Fibroblast of lung (primary cell): ENCODE results near the gene STARD13. TPM values are rescaled to one million over a fixed set of nuclear protein-coding genes. Genes with fewer than 3 reads are reported as not detected.

Source experiments
- DNase-seq, 2 donors: peaks; one replicate each; pipeline versions ENCODE4 v3.0.0 to v3.0.0-alpha.2; 2010; ENCODE audit warnings: low read depth in 2 of 2
- H2AFZ ChIP-seq: 2 replicates; pipeline ENCODE4 v1.5.1; 2012; ENCODE audit warnings: low read length, control low read depth, inconsistent platforms
- H3K27ac ChIP-seq: 2 replicates; pipeline ENCODE4 v1.5.1; 2011; ENCODE audit warnings: low read length, control low read depth; ENCODE audit not compliant: insufficient read depth
- H3K27me3 ChIP-seq: 2 replicates; pipeline ENCODE4 v1.5.1; 2011; ENCODE audit warnings: mild to moderate bottlenecking, low read length; ENCODE audit not compliant: control insufficient read depth, insufficient read depth
- H3K36me3 ChIP-seq: 2 replicates; pipeline ENCODE4 v1.5.1; 2011; ENCODE audit warnings: low read length; ENCODE audit not compliant: control insufficient read depth, insufficient read depth
- H3K4me1 ChIP-seq: 2 replicates; pipeline ENCODE4 v1.5.1; 2011; ENCODE audit warnings: low read length; ENCODE audit not compliant: control insufficient read depth, insufficient read depth; ENCODE audit errors: extremely low read depth
- H3K4me2 ChIP-seq: 2 replicates; pipeline ENCODE4 v1.5.1; 2011; ENCODE audit warnings: low read length, control low read depth; ENCODE audit not compliant: insufficient read depth; ENCODE audit errors: extremely low read depth
- H3K4me3 ChIP-seq, 4 experiments: fragments of 200-600 bp in 1 of 4; sonication (generic) in 1 of 4; replicated peaks in 1 of 4; 2 replicates each; pipeline ENCODE4 v1.5.1; 2011 to 2016; ENCODE audit warnings: low read length in 4 of 4, low read depth in 3 of 4, mild to moderate bottlenecking in 3 of 4, control low read depth in 2 of 4, inconsistent platforms in 1 of 4, mixed read lengths in 1 of 4; ENCODE audit not compliant: insufficient read depth in 1 of 4; ENCODE audit errors: control extremely low read depth in 1 of 4
- H3K79me2 ChIP-seq: 2 replicates; pipeline ENCODE4 v1.5.1; 2012; ENCODE audit warnings: mild to moderate bottlenecking, low read length, inconsistent platforms; ENCODE audit not compliant: control insufficient read depth, insufficient read depth
- H3K9ac ChIP-seq: 2 replicates; pipeline ENCODE4 v1.5.1; 2011; ENCODE audit warnings: mild to moderate bottlenecking, low read length, control low read depth; ENCODE audit not compliant: insufficient read depth
- H3K9me3 ChIP-seq: 2 replicates; pipeline ENCODE4 v1.5.1; 2012; ENCODE audit warnings: low read depth, low read length; ENCODE audit not compliant: control insufficient read depth, insufficient read depth
- H4K20me1 ChIP-seq: 2 replicates; pipeline ENCODE4 v1.5.1; 2011; ENCODE audit warnings: low read length; ENCODE audit not compliant: control insufficient read depth, insufficient read depth; ENCODE audit errors: extremely low read depth
- EZH2 ChIP-seq: IDR thresholded peaks from 2 replicates; pipeline ENCODE4 v1.5.1; 2012; ENCODE audit warnings: low read length, control low read depth, mild to moderate bottlenecking; ENCODE audit errors: missing control alignments
- polyA plus RNA-seq, 2 donors: library from polyadenylated mRNA; depleted of rRNA in 1 of 2; stranded (reverse) in 1 of 2; unstranded in 1 of 2; fragments of >200 nt; gene quantifications; 2 replicates each; pipeline ENCODE4 v1.2.1, GENCODE V29; 2011 to 2012; ENCODE audit warnings: missing spikeins in 1 of 2
- total RNA-seq: library from RNA; depleted of rRNA; stranded (reverse); fragments of >200 nt; gene quantifications from 2 replicates; pipeline ENCODE4 v1.2.1, GENCODE V29; 2014
- TF ChIP-seq, protein P1 (sequence below), 2 donors: IDR thresholded peaks in 1 of 2; conservative IDR thresholded peaks in 1 of 2; 1 replicate in 1 of 2; 2 replicates in 1 of 2; pipeline ENCODE4 v1.5.1; 2011 to 2012; ENCODE audit warnings: low read length in 2 of 2, control low read depth in 1 of 2, inconsistent platforms in 1 of 2, low read depth in 1 of 2, mild to moderate bottlenecking in 1 of 2

STARD13 gene
- total and polyA plus RNA-seq, 2 donors (not counting 1 experiment from before 2014, with no cell fraction given) = 25.2 to 44.6 TPM

DNA sequence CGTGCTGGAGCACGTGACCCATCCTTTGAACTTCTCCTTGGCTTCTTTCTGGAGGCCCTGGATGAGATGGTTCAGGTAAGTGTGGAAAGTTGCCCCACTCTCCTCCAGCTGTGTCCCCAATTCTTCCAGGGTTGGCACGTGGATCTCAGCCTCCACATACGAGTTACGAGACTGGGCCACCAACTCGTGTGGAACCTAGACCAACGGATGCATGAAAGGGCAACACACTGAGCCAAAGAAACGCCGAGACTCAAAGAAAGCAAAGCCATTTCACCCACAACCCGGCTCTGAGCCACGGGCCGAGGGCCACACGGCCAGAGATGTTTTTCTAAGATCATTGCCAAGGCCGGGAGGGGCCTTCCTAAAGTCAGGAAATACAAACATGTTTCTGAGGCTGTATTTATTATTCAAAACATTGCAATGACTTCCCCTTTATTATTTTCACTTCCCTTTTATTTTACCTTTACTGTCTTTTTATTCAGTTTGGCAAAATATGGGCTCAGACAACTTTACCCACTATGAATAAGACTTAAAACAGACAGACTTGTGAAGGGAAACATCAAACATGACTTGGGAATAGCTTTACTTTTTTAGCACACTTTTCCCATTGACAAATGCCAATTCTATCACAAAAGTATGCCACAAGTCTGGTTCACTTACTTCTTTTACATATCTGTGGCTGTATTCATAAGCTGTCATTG lies 174.7 kb downstream of the STARD13 start:
- no peaks in the 10 kb centered on the region for H3K9me3 ChIP-seq
- H3K36me3 ChIP-seq = peaks cover 26% of the 10 kb centered on the region
- peaks cover 47% of the 10 kb centered on the region for H3K4me1 ChIP-seq
- H3K27me3 ChIP-seq = no peaks in the 10 kb centered on the region
- TF ChIP-seq, protein P1, sequence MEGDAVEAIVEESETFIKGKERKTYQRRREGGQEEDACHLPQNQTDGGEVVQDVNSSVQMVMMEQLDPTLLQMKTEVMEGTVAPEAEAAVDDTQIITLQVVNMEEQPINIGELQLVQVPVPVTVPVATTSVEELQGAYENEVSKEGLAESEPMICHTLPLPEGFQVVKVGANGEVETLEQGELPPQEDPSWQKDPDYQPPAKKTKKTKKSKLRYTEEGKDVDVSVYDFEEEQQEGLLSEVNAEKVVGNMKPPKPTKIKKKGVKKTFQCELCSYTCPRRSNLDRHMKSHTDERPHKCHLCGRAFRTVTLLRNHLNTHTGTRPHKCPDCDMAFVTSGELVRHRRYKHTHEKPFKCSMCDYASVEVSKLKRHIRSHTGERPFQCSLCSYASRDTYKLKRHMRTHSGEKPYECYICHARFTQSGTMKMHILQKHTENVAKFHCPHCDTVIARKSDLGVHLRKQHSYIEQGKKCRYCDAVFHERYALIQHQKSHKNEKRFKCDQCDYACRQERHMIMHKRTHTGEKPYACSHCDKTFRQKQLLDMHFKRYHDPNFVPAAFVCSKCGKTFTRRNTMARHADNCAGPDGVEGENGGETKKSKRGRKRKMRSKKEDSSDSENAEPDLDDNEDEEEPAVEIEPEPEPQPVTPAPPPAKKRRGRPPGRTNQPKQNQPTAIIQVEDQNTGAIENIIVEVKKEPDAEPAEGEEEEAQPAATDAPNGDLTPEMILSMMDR (conservative IDR thresholded peaks at IDR 0.05 in 1 of 2, IDR thresholded peaks at IDR 0.05 in 1 of 2; ENCODE audit: low read depth in 1 of 2, low read length in 2 of 2) = no peak
- TF ChIP-seq EZH2 = no peak
- peaks cover 1% of the 10 kb centered on the region for H3K79me2 ChIP-seq
- peak overlapping the region; percentile 63 for H3K27ac ChIP-seq
- H4K20me1 ChIP-seq = no peaks in the 10 kb centered on the region
- peak overlapping the region; percentile 18 for H3K4me2 ChIP-seq
- H2AFZ ChIP-seq = no peak overlapping the region
- no peak overlapping the region for H3K9ac ChIP-seq
- DNase-seq = peak; percentile 71 to 75
- no peak overlapping the region for H3K4me3 ChIP-seq

GRCh38 chr13:33110386-33110712 lies 175.2 kb downstream of the STARD13 start:
- no peak for TF ChIP-seq EZH2
- TF ChIP-seq, protein P1 (conservative IDR thresholded peaks at IDR 0.05 in 1 of 2, IDR thresholded peaks at IDR 0.05 in 1 of 2; ENCODE audit: low read depth in 1 of 2, low read length in 2 of 2) = no peak
- no peaks in the 10 kb centered on the region for H4K20me1 ChIP-seq
- H3K36me3 ChIP-seq = peaks cover 26% of the 10 kb centered on the region
- H2AFZ ChIP-seq = no peak overlapping the region
- peaks cover 1% of the 10 kb centered on the region for H3K79me2 ChIP-seq
- H3K9ac ChIP-seq = no peak overlapping the region
- no peak overlapping the region for H3K4me3 ChIP-seq
- no peak overlapping the region for H3K4me2 ChIP-seq
- no peak for DNase-seq
- no peaks in the 10 kb centered on the region for H3K27me3 ChIP-seq
- no peaks in the 10 kb centered on the region for H3K9me3 ChIP-seq
- H3K4me1 ChIP-seq = peaks cover 47% of the 10 kb centered on the region
- H3K27ac ChIP-seq = peak overlapping the region; percentile 63

DNA sequence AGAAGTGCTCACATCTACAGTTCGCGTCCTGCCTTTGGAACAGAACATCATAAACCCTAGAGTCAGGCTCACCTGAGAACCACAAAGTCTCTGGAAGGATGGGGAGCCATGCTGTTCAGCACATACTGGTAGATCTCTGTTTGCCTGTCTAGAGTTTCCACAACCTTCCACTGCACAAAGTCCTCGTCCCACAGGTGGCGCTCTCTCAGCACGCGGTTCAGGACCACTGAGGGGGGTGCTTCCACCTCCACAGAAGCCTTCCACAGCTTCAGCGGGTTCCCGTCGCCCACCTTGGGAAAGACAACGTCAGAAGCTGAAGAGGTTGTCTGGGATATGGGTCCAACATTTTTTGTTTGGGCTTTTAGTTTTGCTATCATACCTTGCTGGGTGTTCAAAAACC lies 175.8 kb downstream of the STARD13 start:
- Histone ChIP-seq H3K9me3 (no peaks in the 10 kb centered on the region), H3K9ac (no peak overlapping the region), H3K79me2 (peaks cover 1% of the 10 kb centered on the region), H3K4me3 (no peak overlapping the region), H3K36me3 (peaks cover 26% of the 10 kb centered on the region), H3K27me3 (no peaks in the 10 kb centered on the region), H4K20me1 (no peaks in the 10 kb centered on the region), H3K4me2 (no peak overlapping the region), H2AFZ (no peak overlapping the region), H3K4me1 (peaks cover 47% of the 10 kb centered on the region), H3K27ac (peak overlapping the region; percentile 55)
- no peak for DNase-seq
- TF ChIP-seq EZH2 = no peak
- TF ChIP-seq, protein P1 (conservative IDR thresholded peaks at IDR 0.05 in 1 of 2, IDR thresholded peaks at IDR 0.05 in 1 of 2; ENCODE audit: low read depth in 1 of 2, low read length in 2 of 2) = peak; percentile 6 to 29
